Natural killer cell (primary cell): Measurements from ENCODE around the gene ATP6V1G2. TPM values are rescaled to one million over a fixed set of nuclear protein-coding genes. Genes with fewer than 3 reads are reported as not detected.

ENCODE experiments used
- ATAC-seq, 3 donors: fragments of 150-1000 bp in 2 of 3; fragments of 200-7000 bp in 1 of 3; cut with Tn5 transposase; 1 replicate in 1 of 3; 2 replicates in 2 of 3; pipeline ENCODE4 v1.10.0; 2021; ENCODE audit warnings: mild to moderate bottlenecking in 2 of 3, moderate library complexity in 2 of 3
- DNase-seq, 2 donors: peaks; one replicate each; pipeline versions ENCODE4 v3.0.0 to v3.0.0-alpha.2; 2013 to 2021; ENCODE audit warnings: mixed read lengths in 1 of 2
- H3K27ac ChIP-seq: one replicate; pipeline ENCODE4 v1.5.1; 2013; ENCODE audit warnings: mild to moderate bottlenecking, low read length
- H3K27me3 ChIP-seq: one replicate; pipeline ENCODE4 v1.6.1; 2013; ENCODE audit warnings: low read length; ENCODE audit not compliant: control insufficient read depth, insufficient read depth
- H3K36me3 ChIP-seq: one replicate; pipeline ENCODE4 v1.6.1; 2013; ENCODE audit warnings: low read length; ENCODE audit not compliant: control insufficient read depth, insufficient read depth
- H3K4me1 ChIP-seq: one replicate; pipeline ENCODE4 v1.6.1; 2013; ENCODE audit warnings: low read length; ENCODE audit not compliant: control insufficient read depth, insufficient read depth
- H3K4me3 ChIP-seq: one replicate; pipeline ENCODE4 v1.5.1; 2013; ENCODE audit warnings: low read length
- H3K9me3 ChIP-seq: one replicate; pipeline ENCODE4 v1.6.1; 2013; ENCODE audit warnings: low read length; ENCODE audit not compliant: control insufficient read depth, insufficient read depth
- H3K27ac Mint-ChIP-seq, 2 donors: one replicate each; pipeline ENCODE4 v1.8.0; 2022; ENCODE audit warnings: mild to moderate bottlenecking in 2 of 2, mixed read lengths in 2 of 2, moderate library complexity in 1 of 2
- H3K27me3 Mint-ChIP-seq, 2 donors: one replicate each; pipeline ENCODE4 v1.8.0; 2022; ENCODE audit warnings: low read depth in 2 of 2, mixed read lengths in 2 of 2
- H3K36me3 Mint-ChIP-seq: one replicate; pipeline ENCODE4 v1.8.0; 2022; ENCODE audit warnings: mixed read lengths
- H3K4me1 Mint-ChIP-seq, 2 donors: one replicate each; pipeline ENCODE4 v1.8.0; 2022; ENCODE audit warnings: mixed read lengths in 2 of 2
- H3K4me3 Mint-ChIP-seq: one replicate; pipeline ENCODE4 v1.8.0; 2022; ENCODE audit warnings: mild to moderate bottlenecking, moderate library complexity, mixed read lengths
- H3K9me3 Mint-ChIP-seq, 2 donors: one replicate each; pipeline ENCODE4 v1.8.0; 2022; ENCODE audit warnings: mixed read lengths in 2 of 2
- CTCF ChIP-seq: fragments of 200-600 bp; IDR thresholded peaks from one replicate; pipeline ENCODE4 v1.8.0; 2022; ENCODE audit warnings: antibody characterized with exemption
- WGBS: methylation state at CpG from one replicate; pipeline ENCODE4 v1.1.7; 2013; ENCODE audit warnings: missing lambda C conversion rate; ENCODE audit not compliant: insufficient coverage; 5-methylcytosine and 5-hydroxymethylcytosine counted together
- intact Hi-C: fragments of 100-400 bp; cut with micrococcal nuclease; formaldehyde crosslinking; loops from one replicate; pipeline ENCODE4 v1.14.2; 2022
- total RNA-seq, 4 donors: library from RNA; stranded (reverse); fragments of 120-200 nt in 1 of 4; gene quantifications; one replicate each; pipeline versions ENCODE4 v1.2.3 to v1.2.4, GENCODE V29; 2013 to 2022

Gene ATP6V1G2
- total RNA-seq, 3 donors from 2014 or later (not counting 1 experiment from before 2014, with no cell fraction given): 1.0 to 2.5 (median 2.1) TPM

GRCh38 chr6:31585491-31585890 is 39.1 kb upstream of the ATP6V1G2 start:
- DNase-seq: peak in 1 of 2 donors; percentile 78

GRCh38 chr6:31582230-31582643 is 35.8 kb upstream of the ATP6V1G2 start, which contains the start of gene LTB:
TSS of gene LTB (minus strand) at chr6:31582424. CDS start at chr6:31582417, 7 bp downstream.
- 0% methylated on average over 2 of the region's 3 CpGs for WGBS
- H3K4me3 Mint-ChIP-seq: peak within 1 kb of the TSS; percentile 98
- TF ChIP-seq CTCF: no peak
- ATAC-seq (no peak), DNase-seq (peak in 1 of 2 donors; percentile 88)
- H3K9me3 Mint-ChIP-seq: no peaks in the 10 kb centered on the region
- no peaks in the 10 kb centered on the region for H3K9me3 ChIP-seq
- no peaks in the 10 kb centered on the region for H3K27me3 ChIP-seq
- H3K27ac Mint-ChIP-seq: peak within 1 kb of the TSS; percentile 95 to 100
- peaks cover 7% of the 10 kb centered on the region for H3K36me3 ChIP-seq
- intact Hi-C loops: loop anchor here (5.0 kb wide), 1 partner anchor 90 kb away; no protein-coding TSS in a partner anchor
- H3K27me3 Mint-ChIP-seq: no peaks in the 10 kb centered on the region
- peak within 1 kb of the TSS; percentile 87 for H3K27ac ChIP-seq
- peaks cover 74 to 75% of the 10 kb centered on the region in 2 donors for H3K4me1 Mint-ChIP-seq
- H3K4me1 ChIP-seq: peaks cover 90% of the 10 kb centered on the region
- peak within 1 kb of the TSS; percentile 98 for H3K4me3 ChIP-seq
- no peaks in the 10 kb centered on the region for H3K36me3 Mint-ChIP-seq

More at GRCh38 chr6:31585491-31585890, 39.1 kb upstream of the ATP6V1G2 start:
- Histone ChIP-seq H3K9me3 (no peaks in the 10 kb centered on the region), H3K27ac (peak overlapping the region; percentile 77), H3K27me3 (no peaks in the 10 kb centered on the region), H3K4me1 (peaks cover 85% of the 10 kb centered on the region), H3K36me3 (peaks cover 3% of the 10 kb centered on the region), H3K4me3 (no peak overlapping the region)
- peak in 1 of 3 donors; percentile 15 for ATAC-seq
- Mint-ChIP-seq H3K4me1 (peaks cover 69 to 79% of the 10 kb centered on the region in 2 donors), H3K4me3 (peak overlapping the region; percentile 69), H3K27me3 (no peaks in the 10 kb centered on the region), H3K9me3 (no peaks in the 10 kb centered on the region), H3K27ac (peak overlapping the region; percentile 79 to 87), H3K36me3 (no peaks in the 10 kb centered on the region)
- peak; percentile 46 for TF ChIP-seq CTCF
- intact Hi-C loops: no loop called here
- WGBS: 68% methylated on average over 2 of the region's 2 CpGs

GRCh38 chr6:31581434-31582229 is 35.2 kb upstream of the ATP6V1G2 start:
- peak overlapping the region; percentile 95 to 100 for H3K27ac Mint-ChIP-seq
- H3K27me3 Mint-ChIP-seq: no peaks in the 10 kb centered on the region
- no peaks in the 10 kb centered on the region for H3K27me3 ChIP-seq
- intact Hi-C loops: loop anchor here (1.0 to 5.0 kb wide), 4 partner anchors 16 to 89 kb away; partner anchors contain the start of gene NFKBIL1
- peak overlapping the region; percentile 98 for H3K4me3 ChIP-seq
- H3K27ac ChIP-seq: peak overlapping the region; percentile 87
- DNase-seq: peak in 1 of 2 donors; percentile 51
- peak overlapping the region; percentile 98 for H3K4me3 Mint-ChIP-seq
- no peaks in the 10 kb centered on the region for H3K9me3 ChIP-seq
- under 1% methylated on average over 21 of the region's 21 CpGs for WGBS
- no peaks in the 10 kb centered on the region for H3K36me3 Mint-ChIP-seq
- peaks cover 10% of the 10 kb centered on the region for H3K36me3 ChIP-seq
- no peaks in the 10 kb centered on the region for H3K9me3 Mint-ChIP-seq
- H3K4me1 Mint-ChIP-seq: peaks cover 74 to 75% of the 10 kb centered on the region in 2 donors
- no peak for TF ChIP-seq CTCF
- no peak for ATAC-seq
- H3K4me1 ChIP-seq: peaks cover 90% of the 10 kb centered on the region
